K562 (cell line): ENCODE data around the gene SYNGR4. TPM values are rescaled to one million over a fixed set of nuclear protein-coding genes. Genes with fewer than 3 reads are reported as not detected.

Experiments used
- ATAC-seq: fragments of 200-7000 bp; cut with Tn5 transposase; 3 replicates; pipeline ENCODE4 v1.9.1; 2020; ENCODE audit warnings: moderate library complexity
- BruUV-seq: library from RNA; stranded (reverse); fragments of 400-500 nt; replicated peaks from 2 replicates; lab custom pipeline; 2021; lab: Mats Ljungman, UMichigan
- CTCF ChIA-PET: fragments of 300-600 bp; formaldehyde crosslinking; extraction: SDS; loops from one replicate; lab custom pipeline; 2021; ENCODE audit warnings: low intra/inter-chr PET ratio; lab: Yijun Ruan, JAX
- POLR2A ChIA-PET: fragments of 300-600, 350-650 bp; sonication (Branson Sonifier 250); formaldehyde crosslinking; extraction: SDS; loops from one replicate; lab custom pipeline; 2021; ENCODE audit warnings: antibody characterized with exemption, inconsistent platforms; lab: Yijun Ruan, JAX
- DNase-seq, 4 experiments: peaks; one replicate each; pipeline versions ENCODE4 v3.0.0 to v3.0.0-alpha.2; 2011 to 2018; ENCODE audit warnings: low spot score in 3 of 4, mixed read lengths in 3 of 4; ENCODE audit errors: extremely low read depth in 1 of 4
- FAIRE-seq: peaks from 2 replicates; lab custom pipeline; 2011; peaks lifted over from hg19 to GRCh38; lab: Jason Lieb, UNC
- H2AFZ ChIP-seq: 2 replicates; pipeline ENCODE4 v1.6.0; 2011; ENCODE audit warnings: low read depth, low read length, control low read depth, inconsistent platforms
- H3K27ac ChIP-seq: fragments of 200-600 bp; 3 replicates; pipeline ENCODE4 v1.8.0; 2011; ENCODE audit warnings: low read depth, mild to moderate bottlenecking, control low read depth, inconsistent platforms, low read length, moderate library complexity, mixed read lengths; ENCODE audit errors: extremely low read depth
- H3K27me3 ChIP-seq, 2 experiments: fragments of 300-600 bp in 1 of 2; 2 replicates in 1 of 2; 3 replicates in 1 of 2; pipeline versions ENCODE4 v1.6.0 to v1.8.0; 2011; ENCODE audit warnings: inconsistent platforms in 2 of 2, low read length in 2 of 2, mild to moderate bottlenecking in 1 of 2, mixed read lengths in 1 of 2, moderate library complexity in 1 of 2; ENCODE audit not compliant: control insufficient read depth in 2 of 2, insufficient read depth in 2 of 2
- H3K36me3 ChIP-seq: fragments of 300-600 bp; 3 replicates; pipeline ENCODE4 v1.8.0; 2011; ENCODE audit warnings: mild to moderate bottlenecking, low read length, inconsistent platforms; ENCODE audit not compliant: control insufficient read depth, insufficient read depth
- H3K4me1 ChIP-seq, 2 experiments: fragments of 200-600 bp in 1 of 2; replicated peaks in 1 of 2; 2 replicates in 1 of 2; 3 replicates in 1 of 2; pipeline versions ENCODE4 v1.5.1 to v1.8.0; 2011; ENCODE audit warnings: inconsistent platforms in 2 of 2, low read length in 2 of 2, mild to moderate bottlenecking in 1 of 2, mixed read lengths in 1 of 2, moderate library complexity in 1 of 2; ENCODE audit not compliant: control insufficient read depth in 2 of 2, insufficient read depth in 2 of 2
- H3K4me2 ChIP-seq: 2 replicates; pipeline ENCODE4 v1.6.1; 2011; ENCODE audit warnings: low read length, control low read depth, inconsistent platforms, mixed read lengths; ENCODE audit not compliant: insufficient read depth
- H3K4me3 ChIP-seq: fragments of 200-600 bp; sonication (generic), shearing (Covaris generic); 2 replicates; pipeline ENCODE4 v1.5.1; 2016; ENCODE audit warnings: control low read depth, inconsistent platforms
- H3K79me2 ChIP-seq: fragments of 200-600 bp; 3 replicates; pipeline ENCODE4 v1.8.0; 2011; ENCODE audit warnings: low read length, inconsistent platforms; ENCODE audit not compliant: control insufficient read depth, insufficient read depth
- H3K9ac ChIP-seq, 2 experiments: 2 replicates each; pipeline versions ENCODE4 v1.6.0 to v1.6.1; 2011; ENCODE audit warnings: low read depth in 2 of 2, low read length in 2 of 2, control low read depth in 1 of 2, inconsistent platforms in 1 of 2, mild to moderate bottlenecking in 1 of 2, mixed read lengths in 1 of 2; ENCODE audit not compliant: insufficient read depth in 1 of 2
- H3K9me1 ChIP-seq: one replicate; pipeline ENCODE4 v1.6.0; 2011; ENCODE audit warnings: inconsistent platforms, mild to moderate bottlenecking, low read length, moderate library complexity; ENCODE audit not compliant: control insufficient read depth, insufficient read depth
- H3K9me3 ChIP-seq: replicated peaks from 2 replicates; pipeline ENCODE4 v1.5.1; 2011; ENCODE audit warnings: low read depth, low read length, inconsistent platforms; ENCODE audit not compliant: control insufficient read depth, insufficient read depth
- H4K20me1 ChIP-seq: replicated peaks from 2 replicates; pipeline ENCODE4 v1.6.1; 2011; ENCODE audit warnings: low read length, inconsistent platforms, mixed read lengths; ENCODE audit not compliant: control insufficient read depth, insufficient read depth
- CTCF ChIP-seq, 3 experiments: IDR thresholded peaks in 2 of 3; conservative IDR thresholded peaks in 1 of 3; 2 replicates each; pipeline ENCODE4 v1.5.1; 2011 to 2012; ENCODE audit warnings: low read length in 3 of 3, mild to moderate bottlenecking in 3 of 3, control low read depth in 2 of 3, improper control_type of control experiment in 1 of 3, inconsistent platforms in 1 of 3, low read depth in 1 of 3, mixed read lengths in 1 of 3, moderate library complexity in 1 of 3; ENCODE audit not compliant: insufficient read depth in 2 of 3
- HDGF ChIP-seq: fragments of 450-650 bp; IDR thresholded peaks from 2 replicates; pipeline ENCODE4 v1.6.1; 2016
- HNRNPLL ChIP-seq: fragments of 200-400 bp; formaldehyde crosslinking; IDR thresholded peaks from 2 replicates; pipeline ENCODE4 v1.6.1; 2017; ENCODE audit warnings: low read length, low read depth, mild to moderate bottlenecking; ENCODE audit not compliant: poor library complexity, severe bottlenecking
- RAD21 ChIP-seq, 2 experiments: fragments of 250-450 bp in 1 of 2; fragments of 450-650 bp in 1 of 2; sonication (Bioruptor Pico) in 1 of 2; formaldehyde crosslinking in 1 of 2; IDR thresholded peaks in 1 of 2; conservative IDR thresholded peaks in 1 of 2; 2 replicates each; pipeline versions ENCODE4 v1.4.0 to v1.8.0; 2020 to 2022; ENCODE audit warnings: mild to moderate bottlenecking in 2 of 2, moderate library complexity in 1 of 2
- TEAD1 ChIP-seq, 2 experiments: fragments of 450-650 bp in 1 of 2; sonication (generic) in 1 of 2; formaldehyde crosslinking; IDR thresholded peaks; 2 replicates each; pipeline versions ENCODE4 v1.4.0 to v1.8.0; 2020 to 2022; ENCODE audit warnings: mild to moderate bottlenecking in 2 of 2, missing genetic modification reagents in 1 of 2
- ZNF561 ChIP-seq: fragments of 450-650 bp; formaldehyde crosslinking; conservative IDR thresholded peaks from 2 replicates; pipeline ENCODE4 v1.4.0; 2020; ENCODE audit warnings: mild to moderate bottlenecking, moderate library complexity
- WGBS: fragments of 100-300 bp; shearing (Covaris generic); methylation state at CpG from one replicate; pipeline ENCODE4 v1.1.6; 2016; ENCODE audit warnings: low coverage, mixed read lengths; ENCODE audit not compliant: insufficient coverage; ENCODE audit errors: missing lambda C conversion rate; 5-methylcytosine and 5-hydroxymethylcytosine counted together
- in situ Hi-C: fragments of 300-500 bp; cut with MboI; formaldehyde crosslinking; loops from 4 replicates; pipeline ENCODE4 v1.15.0; 2018; ENCODE audit warnings: inconsistent platforms, mixed read lengths
- intact Hi-C: fragments of 100-400 bp; cut with micrococcal nuclease; formaldehyde crosslinking; loops from 2 replicates; pipeline ENCODE4 v1.14.2; 2022
- polyA plus RNA-seq, 8 experiments: library from polyadenylated mRNA; depleted of rRNA in 4 of 8; stranded (reverse) in 5 of 8; unstranded in 3 of 8; fragments of >200 nt; fragmentation: Nextera tagmentation in 2 of 8; fragmentation: Illumina TruSeq in 1 of 8; extraction: Ambion mirVana in 2 of 8; extraction: Trizol in 1 of 8; gene quantifications; 2 replicates each; pipeline versions ENCODE4 v1.2.1 to v1.2.3, GENCODE V29; 2011 to 2014; ENCODE audit warnings: inconsistent platforms in 1 of 8, missing spikeins in 1 of 8
- total RNA-seq, 7 experiments: library from RNA; depleted of rRNA in 6 of 7; stranded (reverse); fragments of >200 nt in 6 of 7; fragmentation: Illumina TruSeq in 2 of 7; extraction: Trizol in 2 of 7; gene quantifications; 2 replicates each; pipeline versions ENCODE4 v1.2.1 to v1.2.3, GENCODE V29; 2011 to 2021; ENCODE audit warnings: low replicate concordance in 1 of 7

SYNGR4 gene
- total and polyA plus RNA-seq, 9 of the 15 experiments (the other 6 are each of a cell fraction or from before 2014, with no cell fraction given) = 0.07 to 0.14 TPM; not detected in 7

- TF ChIP-seq HNRNPLL (no peak), ZNF561 (no peak)
Measured at GRCh38 chr19:48338253-48338755, 25.9 kb upstream of the SYNGR4 start (continued).

GRCh38 chr19:48338802-48339503 is 25.2 kb upstream of the SYNGR4 start:
- FAIRE-seq (no peak), DNase-seq (no peak), ATAC-seq (peak; percentile 70)
- no peaks in the 10 kb centered on the region for H3K9me3 ChIP-seq
- no peaks in the 10 kb centered on the region for H4K20me1 ChIP-seq
- H3K27me3 ChIP-seq = no peaks in the 10 kb centered on the region
- intact Hi-C loops = no loop called here
- no TSS peak for BruUV-seq
- H3K27ac ChIP-seq = no peak overlapping the region
- peak overlapping the region; percentile 49; the same call in 1 of the 2 replicates for H3K4me2 ChIP-seq
- TF ChIP-seq HDGF = no peak
- TF ChIP-seq CTCF (IDR thresholded peaks at IDR 0.05 in 2 of 3, conservative IDR thresholded peaks at IDR 0.05 in 1 of 3; ENCODE audit: insufficient read depth in 2 of 3, low read depth in 1 of 3, low read length in 3 of 3) = peak in 2 of 3 experiments; percentile 9 to 29; a peak in 1 of 6 replicates
- TF ChIP-seq TEAD1 (CRISPR knock-in tag; IDR thresholded peaks at IDR 0.05) = 0 out of 4 replicates have a peak, but pooled peaks of 1 of the 2 experiments have one; percentile 15
- peak in 1 of 2 experiments; percentile 21; a peak in 1 of 4 replicates for TF ChIP-seq RAD21 (CRISPR knock-in tag; conservative IDR thresholded peaks at IDR 0.05 in 1 of 2, IDR thresholded peaks at IDR 0.05 in 1 of 2)
- H3K36me3 ChIP-seq = peaks cover 4% of the 10 kb centered on the region; the same call in 2 of the 3 replicates
- no peaks in the 10 kb centered on the region for H3K79me2 ChIP-seq
- peak overlapping the region; percentile 87 for H2AFZ ChIP-seq
- WGBS = 61% methylated on average over 12 of the region's 14 CpGs
- ChIA-PET POLR2A (interaction anchor here (0.6 to 0.8 kb wide), 2 partner anchors 15 to 24 kb away, joined by 3 read pairs; no protein-coding TSS in a partner anchor), CTCF (no interaction called here)
- H3K9ac ChIP-seq = peak overlapping the region; percentile 31 to 87; a peak in 3 of 4 replicates
- H3K4me3 ChIP-seq = no peak overlapping the region
- H3K9me1 ChIP-seq = no peaks in the 10 kb centered on the region
- in situ Hi-C loops = no loop called here
- peaks cover 5 to 39% of the 10 kb centered on the region in 2 experiments; a peak in 4 of 5 replicates for H3K4me1 ChIP-seq
